Glutamatergic neuron (in vitro differentiated cells): ENCODE data around the gene ADAMTSL4. TPM values are rescaled to one million over a fixed set of nuclear protein-coding genes. Genes with fewer than 3 reads are reported as not detected.

Experiments used
- DNase-seq: peaks from one replicate; pipeline ENCODE4 v3.0.0; 2022
- H3K27ac Mint-ChIP-seq: one replicate; pipeline ENCODE4 v1.8.0; 2020; ENCODE audit warnings: mild to moderate bottlenecking, mixed read lengths, inconsistent platforms; ENCODE audit not compliant: unreplicated experiment
- H3K27me3 Mint-ChIP-seq: one replicate; pipeline ENCODE4 v1.8.0; 2020; ENCODE audit warnings: mild to moderate bottlenecking, moderate library complexity, mixed read lengths, inconsistent platforms; ENCODE audit not compliant: unreplicated experiment
- H3K36me3 Mint-ChIP-seq: one replicate; pipeline ENCODE4 v1.8.0; 2020; ENCODE audit warnings: mild to moderate bottlenecking, mixed read lengths, inconsistent platforms; ENCODE audit not compliant: unreplicated experiment
- H3K4me1 Mint-ChIP-seq: one replicate; pipeline ENCODE4 v1.8.0; 2020; ENCODE audit warnings: mild to moderate bottlenecking, low read depth, mixed read lengths, inconsistent platforms; ENCODE audit not compliant: unreplicated experiment
- H3K4me3 Mint-ChIP-seq: one replicate; pipeline ENCODE4 v1.8.0; 2020; ENCODE audit warnings: mild to moderate bottlenecking, mixed read lengths, inconsistent platforms; ENCODE audit not compliant: unreplicated experiment
- H3K9me3 Mint-ChIP-seq: one replicate; pipeline ENCODE4 v1.8.0; 2020; ENCODE audit warnings: mild to moderate bottlenecking, moderate library complexity, mixed read lengths, inconsistent platforms; ENCODE audit not compliant: unreplicated experiment
- CTCF ChIP-seq: fragments of 200-600 bp; sonication (generic); IDR thresholded peaks from one replicate; pipeline ENCODE4 v1.5.0; 2021; ENCODE audit not compliant: partially characterized antibody, unreplicated experiment
- total RNA-seq: library from RNA; stranded (reverse); fragmentation: NEBNext Ultra II Directional; extraction: Animal tissue kit (Norgen Biotek cat#: 25700); gene quantifications from one replicate; pipeline ENCODE4 v1.2.1, GENCODE V29; 2021; ENCODE audit not compliant: unreplicated experiment

Gene ADAMTSL4
- total RNA-seq, 1 donor from 2014 or later: 0.25 TPM

- peaks cover 14% of the 10 kb centered on the region for H3K4me1 Mint-ChIP-seq
Measured at GRCh38 chr1:150576367-150576711, 27.1 kb downstream of the ADAMTSL4 start.

GRCh38 chr1:150576794-150577556 is 27.8 kb downstream of the ADAMTSL4 start:
- H3K4me3 Mint-ChIP-seq: peak overlapping the region; percentile 96
- peaks cover 8% of the 10 kb centered on the region for H3K27me3 Mint-ChIP-seq
- H3K9me3 Mint-ChIP-seq: peaks cover 15% of the 10 kb centered on the region
- TF ChIP-seq CTCF: no peak
- DNase-seq: no peak
- peaks cover 14% of the 10 kb centered on the region for H3K4me1 Mint-ChIP-seq
- peak overlapping the region; percentile 96 for H3K27ac Mint-ChIP-seq
- H3K36me3 Mint-ChIP-seq: peaks cover 11% of the 10 kb centered on the region

More at GRCh38 chr1:150576367-150576711, 27.1 kb downstream of the ADAMTSL4 start:
- H3K9me3 Mint-ChIP-seq: peaks cover 15% of the 10 kb centered on the region
- peaks cover 11% of the 10 kb centered on the region for H3K36me3 Mint-ChIP-seq
- H3K27me3 Mint-ChIP-seq: peaks cover 8% of the 10 kb centered on the region
- no peak for TF ChIP-seq CTCF
- no peak overlapping the region for H3K27ac Mint-ChIP-seq
- no peak for DNase-seq
- peak overlapping the region; percentile 91 for H3K4me3 Mint-ChIP-seq

GRCh38 chr1:150577557-150578271 is 28.5 kb downstream of the ADAMTSL4 start:
- Mint-ChIP-seq H3K4me1 (peaks cover 14% of the 10 kb centered on the region), H3K36me3 (peaks cover 7% of the 10 kb centered on the region), H3K9me3 (peaks cover 15% of the 10 kb centered on the region), H3K27me3 (peaks cover 8% of the 10 kb centered on the region), H3K27ac (peak overlapping the region; percentile 96), H3K4me3 (peak overlapping the region; percentile 96)
- no peak for DNase-seq
- no peak for TF ChIP-seq CTCF

GRCh38 chr1:150578272-150579109 is 29.3 kb downstream of the ADAMTSL4 start:
- H3K4me3 Mint-ChIP-seq: peak overlapping the region; percentile 96
- peak overlapping the region; percentile 96 for H3K27ac Mint-ChIP-seq
- H3K4me1 Mint-ChIP-seq: peaks cover 14% of the 10 kb centered on the region
- H3K9me3 Mint-ChIP-seq: peaks cover 15% of the 10 kb centered on the region
- peaks cover 6% of the 10 kb centered on the region for H3K36me3 Mint-ChIP-seq
- no peak for DNase-seq
- H3K27me3 Mint-ChIP-seq: peaks cover 8% of the 10 kb centered on the region
- TF ChIP-seq CTCF: no peak
